Endothelial cell (in vitro differentiated cells): ENCODE results near the gene CPEB1. TPM values are rescaled to one million over a fixed set of nuclear protein-coding genes. Genes with fewer than 3 reads are reported as not detected.

Experiments
- DNase-seq: peaks from one replicate; pipeline ENCODE4 v3.0.0; 2021; ENCODE audit warnings: low spot score
- H3K27ac Mint-ChIP-seq: one replicate; pipeline ENCODE4 v1.8.0; 2021; ENCODE audit warnings: mixed read lengths, inconsistent platforms; ENCODE audit not compliant: unreplicated experiment
- H3K27me3 Mint-ChIP-seq: one replicate; pipeline ENCODE4 v1.8.0; 2021; ENCODE audit warnings: mild to moderate bottlenecking, moderate library complexity, mixed read lengths, inconsistent platforms; ENCODE audit not compliant: unreplicated experiment
- H3K36me3 Mint-ChIP-seq: one replicate; pipeline ENCODE4 v1.8.0; 2021; ENCODE audit warnings: mild to moderate bottlenecking, low read depth, mixed read lengths, inconsistent platforms; ENCODE audit not compliant: unreplicated experiment
- H3K4me1 Mint-ChIP-seq: one replicate; pipeline ENCODE4 v1.8.0; 2021; ENCODE audit warnings: mild to moderate bottlenecking, mixed read lengths, inconsistent platforms; ENCODE audit not compliant: unreplicated experiment
- H3K4me3 Mint-ChIP-seq: one replicate; pipeline ENCODE4 v1.8.0; 2021; ENCODE audit warnings: mild to moderate bottlenecking, mixed read lengths, inconsistent platforms; ENCODE audit not compliant: unreplicated experiment
- H3K9me3 Mint-ChIP-seq: one replicate; pipeline ENCODE4 v1.8.0; 2021; ENCODE audit warnings: mixed read lengths, inconsistent platforms; ENCODE audit not compliant: unreplicated experiment
- CTCF ChIP-seq: fragments of 200-600 bp; sonication (generic); IDR thresholded peaks from one replicate; pipeline ENCODE4 v1.5.0; 2021; ENCODE audit warnings: antibody characterized with exemption; ENCODE audit not compliant: unreplicated experiment
- total RNA-seq: library from RNA; stranded (reverse); fragmentation: NEBNext Ultra II Directional; extraction: Animal tissue kit (Norgen Biotek cat#: 25700); gene quantifications from one replicate; pipeline ENCODE4 v1.2.1, GENCODE V29; 2021; ENCODE audit not compliant: unreplicated experiment

CPEB1 gene
- total RNA-seq, 1 donor from 2014 or later: not detected

GRCh38 chr15:82540055-82540983 lies 106.8 kb downstream of the CPEB1 start, which contains the start of gene RPS17:
Gene RPS17, minus strand, starts transcription at chr15:82540457. Its CDS starts 29 bp downstream, at chr15:82540428.
- H3K4me3 Mint-ChIP-seq: peak within 1 kb of the TSS; percentile 97
- peak within 1 kb of the TSS; percentile 95 for H3K27ac Mint-ChIP-seq
- H3K36me3 Mint-ChIP-seq: peaks cover 18% of the 10 kb centered on the region
- DNase-seq: peak; percentile 99
- peak; percentile 100 for TF ChIP-seq CTCF
- H3K4me1 Mint-ChIP-seq: peaks cover 14% of the 10 kb centered on the region
- H3K9me3 Mint-ChIP-seq: no peaks in the 10 kb centered on the region
- peaks cover 9% of the 10 kb centered on the region for H3K27me3 Mint-ChIP-seq

- Mint-ChIP-seq H3K27ac (peak overlapping the region; percentile 95), H3K4me3 (peak overlapping the region; percentile 97), H3K36me3 (peaks cover 19% of the 10 kb centered on the region), H3K27me3 (peaks cover 9% of the 10 kb centered on the region), H3K9me3 (no peaks in the 10 kb centered on the region), H3K4me1 (peaks cover 14% of the 10 kb centered on the region)
- TF ChIP-seq CTCF: no peak
- no peak for DNase-seq
Measured at GRCh38 chr15:82539691-82540054, 107.5 kb downstream of the CPEB1 start.

GRCh38 chr15:82538961-82539690 lies 108.0 kb downstream of the CPEB1 start:
- Mint-ChIP-seq H3K36me3 (peaks cover 24% of the 10 kb centered on the region), H3K4me1 (peaks cover 14% of the 10 kb centered on the region), H3K4me3 (peak overlapping the region; percentile 97), H3K27me3 (peaks cover 9% of the 10 kb centered on the region), H3K9me3 (no peaks in the 10 kb centered on the region), H3K27ac (peak overlapping the region; percentile 95)
- DNase-seq: no peak
- no peak for TF ChIP-seq CTCF

GRCh38 chr15:82537351-82537908 lies 109.7 kb downstream of the CPEB1 start:
- H3K27ac Mint-ChIP-seq: peak overlapping the region; percentile 42
- H3K27me3 Mint-ChIP-seq: peaks cover 7% of the 10 kb centered on the region
- no peak for DNase-seq
- H3K36me3 Mint-ChIP-seq: peaks cover 24% of the 10 kb centered on the region
- no peaks in the 10 kb centered on the region for H3K9me3 Mint-ChIP-seq
- no peak for TF ChIP-seq CTCF
- H3K4me3 Mint-ChIP-seq: peak overlapping the region; percentile 59
- H3K4me1 Mint-ChIP-seq: peaks cover 14% of the 10 kb centered on the region
